Endothelial cell of umbilical vein (primary cell): ENCODE data around the gene OR52K1. TPM values are rescaled to one million over a fixed set of nuclear protein-coding genes. Genes with fewer than 3 reads are reported as not detected.

Source experiments
- BruUV-seq: library from RNA; stranded (reverse); fragments of 400-500 nt; replicated peaks from 2 replicates; lab custom pipeline; 2021; lab: Mats Ljungman, UMichigan
- CTCF ChIA-PET: fragments of 300-600, 350-600 bp; sonication (Branson Sonifier 250); formaldehyde crosslinking; loops from one replicate; lab custom pipeline; 2021; ENCODE audit warnings: antibody characterized with exemption, inconsistent platforms; lab: Charles Lee
- POLR2A ChIA-PET: fragments of 300-600, 350-600 bp; sonication (Branson Sonifier 250); formaldehyde crosslinking; loops from one replicate; lab custom pipeline; 2021; ENCODE audit warnings: antibody characterized with exemption, inconsistent platforms; lab: Charles Lee
- DNase-seq: peaks from one replicate; pipeline ENCODE4 v3.0.0-alpha.2; 2011; ENCODE audit warnings: low read depth, low spot score
- FAIRE-seq: peaks from 2 replicates; lab custom pipeline; 2011; peaks lifted over from hg19 to GRCh38; lab: Jason Lieb, UNC
- H2AFZ ChIP-seq: 2 replicates; pipeline ENCODE4 v1.6.0; 2012; ENCODE audit warnings: low read depth, low read length, control low read depth, inconsistent platforms
- H3K27ac ChIP-seq: 2 replicates; pipeline ENCODE4 v1.5.1; 2011; ENCODE audit warnings: low read depth, mild to moderate bottlenecking, control low read depth, low read length, moderate library complexity; ENCODE audit not compliant: insufficient read depth
- H3K27me3 ChIP-seq, 2 experiments: 2 replicates each; pipeline versions ENCODE4 v1.6.0 to v1.6.1; 2011; ENCODE audit warnings: low read length in 2 of 2, mixed read lengths in 1 of 2; ENCODE audit not compliant: control insufficient read depth in 2 of 2, insufficient read depth in 2 of 2
- H3K36me3 ChIP-seq, 2 experiments: 2 replicates in 1 of 2; 3 replicates in 1 of 2; pipeline ENCODE4 v1.5.1; 2011; ENCODE audit warnings: low read length in 2 of 2, mild to moderate bottlenecking in 1 of 2, moderate library complexity in 1 of 2; ENCODE audit not compliant: control insufficient read depth in 2 of 2, insufficient read depth in 2 of 2; ENCODE audit errors: extremely low read depth in 1 of 2
- H3K4me1 ChIP-seq: 3 replicates; pipeline ENCODE4 v1.5.1; 2011; ENCODE audit warnings: mild to moderate bottlenecking, low read length; ENCODE audit not compliant: control insufficient read depth, insufficient read depth; ENCODE audit errors: extremely low read depth
- H3K4me2 ChIP-seq: 2 replicates; pipeline ENCODE4 v1.6.1; 2011; ENCODE audit warnings: low read length, control low read depth, mixed read lengths; ENCODE audit not compliant: insufficient read depth
- H3K4me3 ChIP-seq, 3 experiments: fragments of 200-600 bp in 1 of 3; sonication (generic), shearing (Covaris generic) in 1 of 3; replicated peaks in 1 of 3; 2 replicates each; pipeline ENCODE4 v1.5.1; 2011 to 2016; ENCODE audit warnings: control low read depth in 3 of 3, low read length in 3 of 3, mild to moderate bottlenecking in 2 of 3, inconsistent platforms in 1 of 3, low read depth in 1 of 3, moderate library complexity in 1 of 3; ENCODE audit not compliant: insufficient read depth in 1 of 3
- H3K79me2 ChIP-seq: 2 replicates; pipeline ENCODE4 v1.6.0; 2012; ENCODE audit warnings: low read length, inconsistent platforms; ENCODE audit not compliant: control insufficient read depth, insufficient read depth
- H3K9ac ChIP-seq: replicated peaks from 2 replicates; pipeline ENCODE3; 2011; ENCODE audit warnings: low read length, control low read depth; ENCODE audit not compliant: insufficient read depth; ENCODE audit errors: extremely low read depth
- H3K9me1 ChIP-seq: replicated peaks from 3 replicates; pipeline ENCODE4 v1.6.0; 2011; ENCODE audit warnings: mild to moderate bottlenecking, low read length; ENCODE audit not compliant: control insufficient read depth, insufficient read depth; ENCODE audit errors: extremely low read depth
- H3K9me3 ChIP-seq: replicated peaks from 2 replicates; pipeline ENCODE4 v1.5.1; 2012; ENCODE audit warnings: low read length, inconsistent platforms; ENCODE audit not compliant: control insufficient read depth, insufficient read depth
- H4K20me1 ChIP-seq: replicated peaks from 2 replicates; pipeline ENCODE3; 2011; ENCODE audit warnings: mild to moderate bottlenecking, low read length; ENCODE audit not compliant: control insufficient read depth, insufficient read depth; ENCODE audit errors: extremely low read depth
- CTCF ChIP-seq, 2 donors: IDR thresholded peaks; 1 replicate in 1 of 2; 2 replicates in 1 of 2; pipeline ENCODE4 v1.5.1; 2011; ENCODE audit warnings: low read length in 2 of 2, mild to moderate bottlenecking in 2 of 2, moderate library complexity in 2 of 2, control low read depth in 1 of 2, inconsistent platforms in 1 of 2, low read depth in 1 of 2; ENCODE audit not compliant: insufficient read depth in 1 of 2; ENCODE audit errors: extremely low read depth in 1 of 2
- EZH2 ChIP-seq: IDR thresholded peaks from 2 replicates; pipeline ENCODE4 v1.6.1; 2012; ENCODE audit warnings: borderline replicate concordance, low read depth, mild to moderate bottlenecking, moderate library complexity, low read length, inconsistent platforms; ENCODE audit not compliant: severe bottlenecking
- FOS ChIP-seq: IDR thresholded peaks from 2 replicates; pipeline ENCODE4 v1.6.1; 2011; ENCODE audit warnings: mild to moderate bottlenecking, low read length, moderate library complexity, borderline replicate concordance; ENCODE audit not compliant: insufficient read depth
- GATA2 ChIP-seq: IDR thresholded peaks from 2 replicates; pipeline ENCODE4 v1.7.0; 2011; ENCODE audit warnings: low read depth, mild to moderate bottlenecking, moderate library complexity, mixed read lengths, low read length; ENCODE audit not compliant: insufficient read length, insufficient read depth
- JUN ChIP-seq: IDR thresholded peaks from 2 replicates; pipeline ENCODE4 v1.6.1; 2011; ENCODE audit warnings: borderline replicate concordance, low read depth; ENCODE audit not compliant: insufficient read length, insufficient read depth
- MAX ChIP-seq: IDR thresholded peaks from 2 replicates; pipeline ENCODE4 v1.6.1; 2011; ENCODE audit not compliant: insufficient read depth, insufficient read length
- MYC ChIP-seq: IDR thresholded peaks from one replicate; pipeline ENCODE4 v1.6.1; 2011; ENCODE audit warnings: mild to moderate bottlenecking, low read depth, low read length
- POLR2A ChIP-seq: IDR thresholded peaks from 2 replicates; pipeline ENCODE4 v1.6.1; 2012; ENCODE audit warnings: low read depth, mild to moderate bottlenecking, control low read depth, low read length
- POLR2AphosphoS5 ChIP-seq: IDR thresholded peaks from 2 replicates; pipeline ENCODE4 v1.6.1; 2012; ENCODE audit warnings: low read depth, mild to moderate bottlenecking, control low read depth, low read length, moderate library complexity; ENCODE audit not compliant: insufficient read depth
- dilution Hi-C: fragments of 300-500 bp; cut with MboI; formaldehyde crosslinking; loops from one replicate; pipeline ENCODE4 v1.15.0; 2019; ENCODE audit warnings: low sequenced_read_pairs; ENCODE audit not compliant: extremely low pct_ligation_motif_present
- intact Hi-C: fragments of 100-400 bp; cut with micrococcal nuclease; formaldehyde crosslinking; loops from one replicate; pipeline ENCODE4 v1.10.0; 2022
- polyA plus RNA-seq, 4 experiments: library from polyadenylated mRNA; depleted of rRNA in 3 of 4; stranded (reverse) in 3 of 4; unstranded in 1 of 4; fragments of >200 nt; gene quantifications; 2 replicates each; pipeline versions ENCODE4 v1.2.1 to v1.2.3, GENCODE V29; 2011 to 2012; ENCODE audit warnings: missing spikeins in 1 of 4
- total RNA-seq: library from RNA; stranded (reverse); gene quantifications from 2 replicates; pipeline ENCODE4 v1.2.3, GENCODE V29; 2021

The OR52K1 gene
- total and polyA plus RNA-seq, 2 donors (not counting 3 experiments of a cell fraction or from before 2014, with no cell fraction given) = not detected

- intact Hi-C loops (no loop called here), dilution Hi-C loops (no loop called here)
- BruUV-seq = no TSS peak
- no peak for FAIRE-seq
- Histone ChIP-seq H3K4me2 (no peak within 1 kb of the TSS), H3K79me2 (no peaks in the 10 kb centered on the region), H3K9me1 (no peaks in the 10 kb centered on the region), H2AFZ (no peak within 1 kb of the TSS), H3K36me3 (no peaks in the 10 kb centered on the region), H3K27ac (no peak within 1 kb of the TSS), H3K27me3 (no peaks in the 10 kb centered on the region), H3K9ac (no peak within 1 kb of the TSS), H3K9me3 (no peaks in the 10 kb centered on the region), H3K4me3 (no peak within 1 kb of the TSS), H4K20me1 (no peaks in the 10 kb centered on the region), H3K4me1 (no peaks in the 10 kb centered on the region)
- ChIA-PET CTCF (no interaction called here), POLR2A (no interaction called here)
- no peak for DNase-seq
- TF ChIP-seq POLR2A = no peak
- no peak for TF ChIP-seq JUN
- no peak for TF ChIP-seq MAX
- no peak for TF ChIP-seq POLR2AphosphoS5
- no peak for TF ChIP-seq FOS
- no peak for TF ChIP-seq CTCF (IDR thresholded peaks at IDR 0.05; ENCODE audit: extremely low read depth in 1 of 2, insufficient read depth in 1 of 2, low read depth in 1 of 2, low read length in 2 of 2)
- no peak for TF ChIP-seq MYC
- no peak for TF ChIP-seq GATA2
- no peak for TF ChIP-seq EZH2
These were observed 33.5 kb upstream of the OR52K1 start, which contains the start of gene OR52K2 for GRCh38 chr11:4448995-4449394. Gene OR52K2, plus strand, starts transcription at chr11:4449295. Its CDS starts 45 bp downstream, at chr11:4449340.
